Measurements from ENCODE around the gene RBM14.
"Not testable (repeated sequence)": the region's sequence is repeated elsewhere in the genome, so short reads cannot be mapped to it uniquely, and the experiment has no call there.

Gene RBM14, protein sequence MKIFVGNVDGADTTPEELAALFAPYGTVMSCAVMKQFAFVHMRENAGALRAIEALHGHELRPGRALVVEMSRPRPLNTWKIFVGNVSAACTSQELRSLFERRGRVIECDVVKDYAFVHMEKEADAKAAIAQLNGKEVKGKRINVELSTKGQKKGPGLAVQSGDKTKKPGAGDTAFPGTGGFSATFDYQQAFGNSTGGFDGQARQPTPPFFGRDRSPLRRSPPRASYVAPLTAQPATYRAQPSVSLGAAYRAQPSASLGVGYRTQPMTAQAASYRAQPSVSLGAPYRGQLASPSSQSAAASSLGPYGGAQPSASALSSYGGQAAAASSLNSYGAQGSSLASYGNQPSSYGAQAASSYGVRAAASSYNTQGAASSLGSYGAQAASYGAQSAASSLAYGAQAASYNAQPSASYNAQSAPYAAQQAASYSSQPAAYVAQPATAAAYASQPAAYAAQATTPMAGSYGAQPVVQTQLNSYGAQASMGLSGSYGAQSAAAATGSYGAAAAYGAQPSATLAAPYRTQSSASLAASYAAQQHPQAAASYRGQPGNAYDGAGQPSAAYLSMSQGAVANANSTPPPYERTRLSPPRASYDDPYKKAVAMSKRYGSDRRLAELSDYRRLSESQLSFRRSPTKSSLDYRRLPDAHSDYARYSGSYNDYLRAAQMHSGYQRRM

GRCh38 chr11:66616379-66617154 is at the start of gene RBM14:
Gene RBM14, plus strand, starts transcription at chr11:66616630. Its CDS starts 91 bp downstream, at chr11:66616721.
- peak; percentile 92 for DNase-seq

DNA sequence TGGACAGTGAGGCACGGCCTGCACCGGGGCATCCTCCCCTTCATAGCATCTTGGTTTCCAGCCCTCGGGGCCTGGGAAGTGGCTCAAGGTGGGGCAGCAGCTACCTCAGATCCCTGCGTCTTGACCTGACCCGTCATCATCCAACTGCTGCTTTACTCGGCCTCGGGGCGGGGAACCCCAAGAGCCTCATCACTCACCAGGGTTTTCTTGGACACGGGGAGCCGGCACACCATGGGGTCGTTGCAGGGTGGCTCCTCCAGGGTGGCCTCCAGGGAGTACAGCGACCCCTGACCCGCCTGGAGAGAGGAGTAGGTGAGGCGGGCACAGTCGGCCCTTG is 48.7 kb upstream of the RBM14 start:
- DNase-seq: no peak

GRCh38 chr11:66568124-66568916 is 48.1 kb upstream of the RBM14 start, which contains the start of gene CTSF:
Gene CTSF, minus strand, starts transcription at chr11:66568606. Its CDS starts 120 bp downstream, at chr11:66568486.
- no peak for DNase-seq

GRCh38 chr11:66569076-66569475 is 47.4 kb upstream of the RBM14 start:
- no peak for DNase-seq

GRCh38 chr11:66570079-66570849 is 46.2 kb upstream of the RBM14 start:
- no peak for DNase-seq

DNA sequence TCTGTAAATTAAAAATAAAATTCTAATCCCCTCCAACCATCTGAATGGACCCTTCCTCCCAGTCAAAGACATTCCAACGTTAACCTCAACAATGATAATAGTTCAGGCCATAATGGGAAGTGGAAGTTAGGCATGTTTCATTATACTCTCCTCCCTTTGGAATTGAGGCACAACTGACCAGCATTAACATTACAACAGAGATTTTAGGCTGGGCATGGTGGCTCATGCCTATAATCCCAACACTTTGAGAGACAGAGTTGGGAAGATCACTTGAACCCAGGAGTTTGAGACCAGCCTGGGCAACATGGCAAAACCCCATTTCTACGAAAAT is 45.6 kb upstream of the RBM14 start:
- no peak for DNase-seq

- no peak for DNase-seq
Observed at GRCh38 chr11:66579017-66579606, 37.3 kb upstream of the RBM14 start.

- DNase-seq: no peak
Observed at GRCh38 chr11:66580803-66581202, 35.6 kb upstream of the RBM14 start.

DNA sequence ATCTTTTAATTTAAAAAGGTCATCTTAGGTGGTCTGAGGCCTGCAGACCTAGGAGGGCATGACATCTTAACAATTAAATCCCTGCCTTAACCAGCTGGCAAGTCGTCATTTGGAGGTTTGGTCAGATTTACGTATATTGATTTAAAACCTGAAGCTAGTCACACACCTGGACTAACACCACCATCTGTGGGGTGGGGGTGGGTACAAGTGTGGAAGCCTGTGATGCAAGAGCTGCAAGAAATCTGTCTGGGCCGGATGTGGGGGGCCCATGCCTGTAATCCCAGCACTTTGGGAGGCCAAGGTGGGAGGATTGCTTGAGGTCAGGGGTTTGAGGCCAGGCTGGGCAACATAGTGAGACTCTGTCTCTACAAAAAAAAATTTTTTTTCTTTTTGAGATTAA is 35.2 kb upstream of the RBM14 start:
- DNase-seq: no peak

- DNase-seq: not testable (repeated sequence)
Observed at GRCh38 chr11:66582565-66583147, 33.8 kb upstream of the RBM14 start.

GRCh38 chr11:66585447-66585846 is 31.0 kb upstream of the RBM14 start:
- DNase-seq: not testable (repeated sequence)

GRCh38 chr11:66586136-66586535 is 30.3 kb upstream of the RBM14 start:
- no peak for DNase-seq

GRCh38 chr11:66589315-66589714 is 27.1 kb upstream of the RBM14 start:
- not testable (repeated sequence) for DNase-seq

GRCh38 chr11:66589996-66590675 is 26.3 kb upstream of the RBM14 start:
- no peak for DNase-seq

DNA sequence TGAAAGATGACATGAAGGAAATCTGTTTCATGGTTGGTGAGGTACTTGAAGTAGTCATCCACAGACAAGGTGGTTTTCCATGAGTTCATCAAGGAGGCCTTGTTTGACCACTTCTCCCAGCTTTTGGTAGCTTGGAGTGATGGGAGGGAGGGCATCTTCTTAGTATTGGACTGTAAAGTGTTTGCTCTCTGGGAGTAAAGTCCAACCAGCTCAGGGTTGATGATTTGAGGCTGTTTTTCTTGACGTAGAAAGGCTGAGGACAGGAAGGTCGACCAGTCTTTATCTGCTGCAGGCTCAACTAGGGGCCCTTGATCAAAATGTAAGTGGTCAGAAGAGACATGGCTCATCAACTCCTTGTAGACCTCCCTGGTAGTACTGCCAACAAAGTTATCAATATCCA is 25.3 kb upstream of the RBM14 start:
- no peak for DNase-seq

GRCh38 chr11:66592457-66593302 is 23.8 kb upstream of the RBM14 start, which contains the start of the genes CCDC87 and CCS:
Gene CCDC87, minus strand, starts transcription at chr11:66593063. Its CDS starts 48 bp downstream, at chr11:66593015.
Gene CCS, plus strand, starts transcription at chr11:66593185. Its CDS starts 77 bp downstream, at chr11:66593262.
- DNase-seq: peak; percentile 3

DNA sequence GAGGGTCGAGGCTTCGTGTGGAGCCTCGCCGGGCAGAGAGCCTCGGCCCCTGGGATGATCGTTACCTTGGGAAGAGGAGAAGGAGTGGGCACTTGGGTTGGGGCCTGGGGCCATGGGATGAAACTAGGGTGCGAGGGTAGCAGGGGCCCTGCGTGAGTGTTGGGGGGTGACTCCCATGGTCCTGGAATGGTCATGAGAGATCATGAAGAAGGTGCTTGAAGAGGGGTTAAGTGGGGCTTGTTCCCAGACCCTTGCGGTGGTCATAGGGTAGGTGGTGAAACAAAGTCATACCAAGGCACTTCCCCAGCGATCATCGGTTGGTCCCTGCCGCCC is 23.2 kb upstream of the RBM14 start:
- no peak for DNase-seq

DNA sequence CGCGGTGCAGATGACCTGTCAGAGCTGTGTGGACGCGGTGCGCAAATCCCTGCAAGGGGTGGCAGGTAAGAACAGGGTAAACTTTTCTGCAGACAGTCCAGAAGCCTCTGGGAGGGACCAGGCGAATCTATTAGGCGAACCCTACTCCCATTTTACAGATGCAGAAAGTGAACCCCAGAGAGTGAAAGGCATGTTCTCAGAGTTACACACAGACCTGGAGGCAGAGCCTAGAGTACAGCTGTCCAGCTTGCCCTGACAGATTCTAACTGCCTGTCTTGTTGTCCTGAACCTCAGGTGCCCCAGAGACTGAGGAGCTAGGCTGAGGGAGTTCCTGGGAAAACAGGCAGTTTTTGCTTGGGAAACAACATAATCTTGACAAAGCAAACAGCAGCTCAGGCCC is 22.8 kb upstream of the RBM14 start:
- no peak for DNase-seq

DNA sequence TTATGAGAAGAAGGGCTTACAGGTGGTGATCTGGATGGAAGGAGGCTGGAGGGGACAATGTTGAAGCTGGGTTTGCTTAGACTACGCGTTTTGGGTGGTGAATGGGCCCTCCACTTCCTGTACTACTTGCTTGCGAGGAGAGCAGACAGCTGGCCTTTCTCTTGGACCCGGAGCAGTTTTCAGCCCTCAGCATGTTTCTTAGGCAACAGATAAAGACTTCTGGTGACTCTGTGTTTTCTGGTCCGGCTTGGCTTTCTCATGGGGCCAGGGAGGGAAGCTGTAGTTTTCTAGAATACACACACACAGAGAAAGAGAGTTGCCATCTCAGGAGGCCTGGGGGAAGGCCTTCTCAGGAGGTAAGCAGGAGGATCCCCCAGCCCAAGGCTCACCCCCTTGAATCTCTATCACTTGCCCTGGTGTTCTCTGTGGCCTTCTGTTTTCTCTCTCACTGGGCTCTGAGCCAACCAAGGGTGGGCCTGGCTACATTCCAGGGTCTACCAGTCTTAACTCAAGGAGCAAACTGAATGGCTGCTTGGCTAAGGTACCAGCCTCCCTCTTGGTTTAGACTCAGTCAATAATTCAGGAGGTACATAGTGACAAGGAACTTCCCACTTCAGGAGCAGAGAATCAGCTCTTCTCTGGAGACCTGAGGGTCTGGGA is 21.1 kb upstream of the RBM14 start:
- peak; percentile 44 for DNase-seq

All from SIG-M5 (cell line).